Peyer's patch (tissue), 4 donors: ENCODE results near the gene TWIST1.

ENCODE experiments used
- POLR2A ChIP-seq, 2 donors: fragments of 450-650 bp; IDR thresholded peaks; one replicate each; pipeline ENCODE4 v1.5.1; 2017; ENCODE audit warnings: antibody characterized with exemption in 2 of 2, mild to moderate bottlenecking in 2 of 2, moderate library complexity in 2 of 2
- TF ChIP-seq, protein P1 (sequence below), 6 experiments: fragments of 450-650 bp in 4 of 6; fragments of 200-600 bp in 2 of 6; sonication (generic) in 1 of 6; IDR thresholded peaks; one replicate each; pipeline ENCODE4 v1.5.1; 2017 to 2019; ENCODE audit warnings: antibody characterized with exemption in 6 of 6, mild to moderate bottlenecking in 3 of 6, moderate library complexity in 1 of 6

GRCh38 chr7:19099924-19100323, 17.5 kb downstream of the TWIST1 start:
- TF ChIP-seq, protein P1, sequence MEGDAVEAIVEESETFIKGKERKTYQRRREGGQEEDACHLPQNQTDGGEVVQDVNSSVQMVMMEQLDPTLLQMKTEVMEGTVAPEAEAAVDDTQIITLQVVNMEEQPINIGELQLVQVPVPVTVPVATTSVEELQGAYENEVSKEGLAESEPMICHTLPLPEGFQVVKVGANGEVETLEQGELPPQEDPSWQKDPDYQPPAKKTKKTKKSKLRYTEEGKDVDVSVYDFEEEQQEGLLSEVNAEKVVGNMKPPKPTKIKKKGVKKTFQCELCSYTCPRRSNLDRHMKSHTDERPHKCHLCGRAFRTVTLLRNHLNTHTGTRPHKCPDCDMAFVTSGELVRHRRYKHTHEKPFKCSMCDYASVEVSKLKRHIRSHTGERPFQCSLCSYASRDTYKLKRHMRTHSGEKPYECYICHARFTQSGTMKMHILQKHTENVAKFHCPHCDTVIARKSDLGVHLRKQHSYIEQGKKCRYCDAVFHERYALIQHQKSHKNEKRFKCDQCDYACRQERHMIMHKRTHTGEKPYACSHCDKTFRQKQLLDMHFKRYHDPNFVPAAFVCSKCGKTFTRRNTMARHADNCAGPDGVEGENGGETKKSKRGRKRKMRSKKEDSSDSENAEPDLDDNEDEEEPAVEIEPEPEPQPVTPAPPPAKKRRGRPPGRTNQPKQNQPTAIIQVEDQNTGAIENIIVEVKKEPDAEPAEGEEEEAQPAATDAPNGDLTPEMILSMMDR (IDR thresholded peaks at IDR 0.05): no peak
- no peak for TF ChIP-seq POLR2A (IDR thresholded peaks at IDR 0.05)
